Lower lobe of right lung (tissue), 2 donors: ENCODE measurements around the gene OR2AG1. TPM values are rescaled to one million over a fixed set of nuclear protein-coding genes. Genes with fewer than 3 reads are reported as not detected.

Experiments
- ATAC-seq, 2 donors: fragments of 200-7000 bp; cut with Tn5 transposase; one replicate each; pipeline ENCODE4 v1.9.1; 2020 to 2022; ENCODE audit warnings: mild to moderate bottlenecking in 2 of 2, moderate library complexity in 2 of 2
- DNase-seq: peaks from one replicate; pipeline ENCODE4 v3.0.0-alpha.2; 2020
- H3K27ac ChIP-seq: fragments of 200-600 bp; one replicate; pipeline ENCODE4 v1.8.0; 2022
- H3K27me3 ChIP-seq: fragments of 200-600 bp; one replicate; pipeline ENCODE4 v1.8.0; 2022; ENCODE audit warnings: low read depth
- H3K36me3 ChIP-seq: fragments of 200-600 bp; one replicate; pipeline ENCODE4 v1.8.0; 2022; ENCODE audit warnings: mild to moderate bottlenecking
- H3K4me1 ChIP-seq: fragments of 200-600 bp; one replicate; pipeline ENCODE4 v1.8.0; 2022
- H3K4me3 ChIP-seq: fragments of 200-600 bp; one replicate; pipeline ENCODE4 v1.8.0; 2022; ENCODE audit warnings: mild to moderate bottlenecking
- H3K9me3 ChIP-seq: fragments of 200-600 bp; one replicate; pipeline ENCODE4 v1.8.0; 2022
- intact Hi-C: fragments of 100-400 bp; cut with DNase I; formaldehyde crosslinking; loops from one replicate; pipeline ENCODE4 v1.11.0; 2022
- total RNA-seq: library from RNA; stranded (reverse); fragmentation: NEBNext Ultra II Directional; extraction: Animal tissue kit (Norgen Biotek cat#: 25700); gene quantifications from one replicate; pipeline ENCODE4 v1.2.1, GENCODE V29; 2021
- TF ChIP-seq, protein P1 (sequence below): fragments of 200-600 bp; IDR thresholded peaks from one replicate; pipeline ENCODE4 v1.8.0; 2022; ENCODE audit warnings: antibody characterized with exemption, mild to moderate bottlenecking
- donor health status: DM: no; HTN: yes; CAD: no; lungs with severe emphysema.

Gene OR2AG1
- total RNA-seq, 1 donor from 2014 or later = not detected

GRCh38 chr11:6818967-6819366, 36.1 kb downstream of the OR2AG1 start:
- DNase-seq = no peak
- H3K27me3 ChIP-seq = no peaks in the 10 kb centered on the region
- TF ChIP-seq, protein P1, sequence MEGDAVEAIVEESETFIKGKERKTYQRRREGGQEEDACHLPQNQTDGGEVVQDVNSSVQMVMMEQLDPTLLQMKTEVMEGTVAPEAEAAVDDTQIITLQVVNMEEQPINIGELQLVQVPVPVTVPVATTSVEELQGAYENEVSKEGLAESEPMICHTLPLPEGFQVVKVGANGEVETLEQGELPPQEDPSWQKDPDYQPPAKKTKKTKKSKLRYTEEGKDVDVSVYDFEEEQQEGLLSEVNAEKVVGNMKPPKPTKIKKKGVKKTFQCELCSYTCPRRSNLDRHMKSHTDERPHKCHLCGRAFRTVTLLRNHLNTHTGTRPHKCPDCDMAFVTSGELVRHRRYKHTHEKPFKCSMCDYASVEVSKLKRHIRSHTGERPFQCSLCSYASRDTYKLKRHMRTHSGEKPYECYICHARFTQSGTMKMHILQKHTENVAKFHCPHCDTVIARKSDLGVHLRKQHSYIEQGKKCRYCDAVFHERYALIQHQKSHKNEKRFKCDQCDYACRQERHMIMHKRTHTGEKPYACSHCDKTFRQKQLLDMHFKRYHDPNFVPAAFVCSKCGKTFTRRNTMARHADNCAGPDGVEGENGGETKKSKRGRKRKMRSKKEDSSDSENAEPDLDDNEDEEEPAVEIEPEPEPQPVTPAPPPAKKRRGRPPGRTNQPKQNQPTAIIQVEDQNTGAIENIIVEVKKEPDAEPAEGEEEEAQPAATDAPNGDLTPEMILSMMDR = no peak
- no peaks in the 10 kb centered on the region for H3K4me1 ChIP-seq
- H3K27ac ChIP-seq = no peak overlapping the region
- intact Hi-C loops = no loop called here
- H3K4me3 ChIP-seq = no peak overlapping the region
- H3K36me3 ChIP-seq = no peaks in the 10 kb centered on the region
- H3K9me3 ChIP-seq = peaks cover 8% of the 10 kb centered on the region
- ATAC-seq = no peak

GRCh38 chr11:6824136-6824823, 41.5 kb downstream of the OR2AG1 start:
- H3K4me1 ChIP-seq = no peaks in the 10 kb centered on the region
- H3K27me3 ChIP-seq = no peaks in the 10 kb centered on the region
- no peaks in the 10 kb centered on the region for H3K36me3 ChIP-seq
- DNase-seq (no peak), ATAC-seq (no peak)
- intact Hi-C loops = no loop called here
- no peak overlapping the region for H3K4me3 ChIP-seq
- peaks cover 8% of the 10 kb centered on the region for H3K9me3 ChIP-seq
- TF ChIP-seq, protein P1 = no peak
- no peak overlapping the region for H3K27ac ChIP-seq

- Histone ChIP-seq H3K9me3 (peaks cover 3% of the 10 kb centered on the region), H3K4me1 (no peaks in the 10 kb centered on the region), H3K4me3 (no peak overlapping the region), H3K27me3 (no peaks in the 10 kb centered on the region), H3K27ac (no peak overlapping the region), H3K36me3 (no peaks in the 10 kb centered on the region)
- TF ChIP-seq, protein P1 = no peak
- DNase-seq (no peak), ATAC-seq (no peak)
- intact Hi-C loops = no loop called here
These were observed 42.5 kb downstream of the OR2AG1 start for GRCh38 chr11:6825231-6825744.

DNA sequence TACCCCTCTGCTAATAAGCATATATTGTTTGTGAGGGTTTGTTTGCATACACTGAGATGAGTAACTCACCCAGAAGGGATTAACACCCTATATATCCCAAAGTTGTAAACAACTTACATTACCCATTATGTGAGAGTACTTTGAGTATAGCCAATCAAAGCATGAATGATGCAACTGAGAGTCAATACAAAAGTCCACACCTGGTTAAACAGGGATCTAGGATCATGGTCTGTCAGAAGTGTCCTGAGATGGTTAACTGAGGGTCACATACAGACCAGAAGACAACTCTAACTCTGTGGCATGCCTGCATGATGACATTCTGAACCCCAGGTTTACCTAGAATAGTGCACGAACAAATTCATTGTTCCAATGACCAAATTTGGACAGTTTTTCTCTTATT, 45.3 kb downstream of the OR2AG1 start:
- TF ChIP-seq, protein P1 = no peak
- no peaks in the 10 kb centered on the region for H3K9me3 ChIP-seq
- H3K27me3 ChIP-seq = no peaks in the 10 kb centered on the region
- H3K4me3 ChIP-seq = no peak overlapping the region
- DNase-seq (no peak), ATAC-seq (no peak)
- H3K27ac ChIP-seq = no peak overlapping the region
- H3K36me3 ChIP-seq = no peaks in the 10 kb centered on the region
- intact Hi-C loops = no loop called here
- no peaks in the 10 kb centered on the region for H3K4me1 ChIP-seq

DNA sequence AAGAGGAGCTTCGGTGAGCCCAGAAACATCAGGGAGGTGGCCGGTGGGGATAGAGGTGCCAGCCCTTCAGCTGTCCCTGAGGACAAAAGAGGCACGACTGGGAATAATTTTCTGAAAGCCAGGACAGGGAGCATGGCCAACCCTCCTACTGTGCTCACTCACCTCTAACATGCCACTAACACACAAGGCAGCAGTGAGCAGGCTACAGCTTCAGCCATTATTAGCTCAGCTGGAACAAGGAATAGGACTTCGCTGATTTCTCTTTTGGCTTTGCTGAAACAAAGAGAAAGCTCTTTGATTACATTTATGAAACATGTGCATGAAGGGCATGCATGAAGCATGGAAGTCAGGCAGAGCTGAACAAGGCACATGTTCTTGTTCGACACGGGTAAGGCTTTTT, 50.5 kb downstream of the OR2AG1 start:
- TF ChIP-seq, protein P1 = no peak
- no peak overlapping the region for H3K4me3 ChIP-seq
- intact Hi-C loops = no loop called here
- DNase-seq (no peak), ATAC-seq (no peak)
- no peaks in the 10 kb centered on the region for H3K36me3 ChIP-seq
- H3K4me1 ChIP-seq = no peaks in the 10 kb centered on the region
- no peak overlapping the region for H3K27ac ChIP-seq
- H3K27me3 ChIP-seq = no peaks in the 10 kb centered on the region
- H3K9me3 ChIP-seq = no peaks in the 10 kb centered on the region
